Activated T-cell treated with anti-CD3 and anti-CD28 coated beads, Interleukin-2, amount 50 U/mL, for 4 hours (primary cell): ENCODE data around the gene WDR33. TPM values are rescaled to one million over a fixed set of nuclear protein-coding genes. Genes with fewer than 3 reads are reported as not detected.
A peak's percentile ranks its signal among the peaks of the same experiment; 100 is the strongest.

Experiments
- ATAC-seq, 2 donors: fragments of 200-7000 bp; cut with Tn5 transposase; one replicate each; pipeline ENCODE4 v1.10.0; 2021
- DNase-seq: peaks from one replicate; pipeline ENCODE4 v3.0.0-alpha.2; 2020
- H3K27me3 Mint-ChIP-seq: one replicate; pipeline ENCODE4 v1.8.0; 2021; ENCODE audit warnings: low read depth, mixed read lengths
- H3K36me3 Mint-ChIP-seq: one replicate; pipeline ENCODE4 v1.8.0; 2022; ENCODE audit warnings: mixed read lengths; ENCODE audit not compliant: insufficient read depth
- H3K4me1 Mint-ChIP-seq: one replicate; pipeline ENCODE4 v1.8.0; 2021; ENCODE audit warnings: low read depth, mixed read lengths
- H3K4me3 Mint-ChIP-seq: one replicate; pipeline ENCODE4 v1.8.0; 2021; ENCODE audit warnings: mild to moderate bottlenecking, moderate library complexity, mixed read lengths
- H3K9me3 Mint-ChIP-seq: one replicate; pipeline ENCODE4 v1.8.0; 2021; ENCODE audit warnings: mixed read lengths
- total RNA-seq, 3 donors: library from RNA; stranded (reverse); gene quantifications; one replicate each; pipeline ENCODE4 v1.2.1, GENCODE V29; 2021

The WDR33 gene
- total RNA-seq, 3 donors from 2014 or later = 71.8 to 79.9 (median 72.8) TPM

GRCh38 chr2:127707890-127708648 lies 102.9 kb downstream of the WDR33 start:
- no peaks in the 10 kb centered on the region for H3K27me3 Mint-ChIP-seq
- H3K36me3 Mint-ChIP-seq = peaks cover 41% of the 10 kb centered on the region
- no peaks in the 10 kb centered on the region for H3K9me3 Mint-ChIP-seq
- no peak overlapping the region for H3K4me3 Mint-ChIP-seq
- ATAC-seq (no peak), DNase-seq (no peak)
- H3K4me1 Mint-ChIP-seq = peaks cover 25% of the 10 kb centered on the region

- Mint-ChIP-seq H3K4me1 (peaks cover 33% of the 10 kb centered on the region), H3K9me3 (no peaks in the 10 kb centered on the region), H3K36me3 (peaks cover 42% of the 10 kb centered on the region), H3K27me3 (no peaks in the 10 kb centered on the region), H3K4me3 (no peak overlapping the region)
- DNase-seq = no peak
- ATAC-seq = no peak
Measured at GRCh38 chr2:127706215-127706990, 104.6 kb downstream of the WDR33 start.

- Mint-ChIP-seq H3K27me3 (no peaks in the 10 kb centered on the region), H3K4me3 (no peak overlapping the region), H3K9me3 (no peaks in the 10 kb centered on the region), H3K4me1 (peaks cover 36% of the 10 kb centered on the region), H3K36me3 (peaks cover 40% of the 10 kb centered on the region)
- ATAC-seq (no peak), DNase-seq (no peak)
Measured at GRCh38 chr2:127705391-127706065, 105.4 kb downstream of the WDR33 start.

- ATAC-seq = no peak
- H3K4me1 Mint-ChIP-seq = peaks cover 41% of the 10 kb centered on the region
- H3K9me3 Mint-ChIP-seq = no peaks in the 10 kb centered on the region
- no peaks in the 10 kb centered on the region for H3K27me3 Mint-ChIP-seq
- DNase-seq = no peak
- H3K36me3 Mint-ChIP-seq = peaks cover 40% of the 10 kb centered on the region
- no peak overlapping the region for H3K4me3 Mint-ChIP-seq
Measured at GRCh38 chr2:127704641-127705390, 106.2 kb downstream of the WDR33 start.

GRCh38 chr2:127703282-127703681 lies 107.7 kb downstream of the WDR33 start:
- Mint-ChIP-seq H3K27me3 (no peaks in the 10 kb centered on the region), H3K4me3 (peak overlapping the region; percentile 41), H3K36me3 (peaks cover 30% of the 10 kb centered on the region), H3K4me1 (peaks cover 41% of the 10 kb centered on the region), H3K9me3 (no peaks in the 10 kb centered on the region)
- DNase-seq (no peak), ATAC-seq (no peak)

GRCh38 chr2:127702395-127703009 lies 108.5 kb downstream of the WDR33 start:
- DNase-seq (no peak), ATAC-seq (no peak)
- H3K4me3 Mint-ChIP-seq = peak overlapping the region; percentile 85
- H3K36me3 Mint-ChIP-seq = peaks cover 27% of the 10 kb centered on the region
- peaks cover 41% of the 10 kb centered on the region for H3K4me1 Mint-ChIP-seq
- H3K27me3 Mint-ChIP-seq = no peaks in the 10 kb centered on the region
- H3K9me3 Mint-ChIP-seq = no peaks in the 10 kb centered on the region

GRCh38 chr2:127701651-127702394 lies 109.1 kb downstream of the WDR33 start:
- Mint-ChIP-seq H3K27me3 (peaks cover under 1% of the 10 kb centered on the region), H3K36me3 (peaks cover 24% of the 10 kb centered on the region), H3K4me1 (peaks cover 41% of the 10 kb centered on the region), H3K4me3 (peak overlapping the region; percentile 92), H3K9me3 (no peaks in the 10 kb centered on the region)
- ATAC-seq (peak; percentile 79 to 83), DNase-seq (peak; percentile 76)

GRCh38 chr2:127701193-127701650 lies 109.7 kb downstream of the WDR33 start, which contains the start of gene SFT2D3:
TSS of gene SFT2D3 (plus strand) at chr2:127701497. CDS start at chr2:127701529, 32 bp downstream.
- peaks cover 38% of the 10 kb centered on the region for H3K4me1 Mint-ChIP-seq
- H3K9me3 Mint-ChIP-seq = no peaks in the 10 kb centered on the region

GRCh38 chr2:127700527-127701192 lies 110.3 kb downstream of the WDR33 start:
- ATAC-seq (peak in 1 of 2 donors; percentile 0), DNase-seq (no peak)
- H3K4me1 Mint-ChIP-seq = peaks cover 38% of the 10 kb centered on the region
- peaks cover 2% of the 10 kb centered on the region for H3K27me3 Mint-ChIP-seq
- H3K4me3 Mint-ChIP-seq = peak overlapping the region; percentile 92
- no peaks in the 10 kb centered on the region for H3K9me3 Mint-ChIP-seq
- peaks cover 17% of the 10 kb centered on the region for H3K36me3 Mint-ChIP-seq

More at GRCh38 chr2:127701193-127701650, 109.7 kb downstream of the WDR33 start, which contains the start of gene SFT2D3:
- DNase-seq (peak; percentile 86), ATAC-seq (peak; percentile 82 to 86)
- Mint-ChIP-seq H3K4me3 (peak within 1 kb of the TSS; percentile 92), H3K27me3 (peaks cover 2% of the 10 kb centered on the region), H3K36me3 (peaks cover 19% of the 10 kb centered on the region)

- H3K27me3 Mint-ChIP-seq = peaks cover 2% of the 10 kb centered on the region
Measured at GRCh38 chr2:127698553-127699355, 112.2 kb downstream of the WDR33 start.

GRCh38 chr2:127697482-127698180 lies 113.3 kb downstream of the WDR33 start:
- DNase-seq (no peak), ATAC-seq (no peak)
- Mint-ChIP-seq H3K9me3 (no peaks in the 10 kb centered on the region), H3K27me3 (peaks cover 2% of the 10 kb centered on the region), H3K4me3 (no peak overlapping the region), H3K4me1 (peaks cover 13% of the 10 kb centered on the region), H3K36me3 (peaks cover 3% of the 10 kb centered on the region)

More at GRCh38 chr2:127698553-127699355, 112.2 kb downstream of the WDR33 start:
- no peak overlapping the region for H3K4me3 Mint-ChIP-seq
- H3K9me3 Mint-ChIP-seq = no peaks in the 10 kb centered on the region
- no peak for ATAC-seq
- no peak for DNase-seq
- peaks cover 22% of the 10 kb centered on the region for H3K4me1 Mint-ChIP-seq
- peaks cover 5% of the 10 kb centered on the region for H3K36me3 Mint-ChIP-seq
